ENCODE measurements around the gene CLDN10.

Gene CLDN10

DNA sequence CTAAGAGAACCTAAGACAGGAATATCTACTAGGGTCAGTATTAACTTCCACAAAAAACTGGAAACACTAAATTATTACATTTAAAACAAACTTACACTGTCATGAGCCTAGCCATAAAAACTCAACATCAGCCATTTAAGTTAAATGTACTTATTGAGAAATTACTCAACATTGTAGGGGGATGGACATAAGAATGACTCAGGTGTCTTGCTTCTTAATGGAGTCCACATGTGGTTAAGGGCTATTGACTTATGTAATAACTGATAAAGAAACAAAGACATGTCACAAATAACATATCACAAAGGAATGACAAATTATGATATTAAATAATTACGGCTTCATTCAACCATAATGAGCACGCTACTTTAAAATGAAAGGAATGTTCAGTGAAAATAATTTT lies 36.2 kb downstream of the CLDN10 start:
- H3K4me3 ChIP-seq (ENCODE audit: low read depth in 1 of 2, low read length in 2 of 2) = no peak overlapping the region
- no peak overlapping the region for H3K27ac ChIP-seq (ENCODE audit: low read depth, low read length)
- H3K36me3 ChIP-seq (ENCODE audit: control insufficient read depth in 1 of 2, insufficient read depth in 2 of 2, low read length in 2 of 2) = peaks cover 0 to 4% of the 10 kb centered on the region in 2 donors
- H3K27me3 ChIP-seq (ENCODE audit: control insufficient read depth in 1 of 2, insufficient read depth in 2 of 2, low read length in 2 of 2) = peaks cover 0 to 4% of the 10 kb centered on the region in 2 donors
- H3K4me1 ChIP-seq (ENCODE audit: control insufficient read depth in 1 of 2, insufficient read depth in 2 of 2, low read length in 2 of 2) = no peaks in the 10 kb centered on the region
- no peak overlapping the region for H3K9ac ChIP-seq (ENCODE audit: low read depth in 1 of 2, low read length in 2 of 2)
- no peaks in the 10 kb centered on the region for H3K9me3 ChIP-seq (ENCODE audit: control insufficient read depth in 1 of 2, low read length in 2 of 2)

DNA sequence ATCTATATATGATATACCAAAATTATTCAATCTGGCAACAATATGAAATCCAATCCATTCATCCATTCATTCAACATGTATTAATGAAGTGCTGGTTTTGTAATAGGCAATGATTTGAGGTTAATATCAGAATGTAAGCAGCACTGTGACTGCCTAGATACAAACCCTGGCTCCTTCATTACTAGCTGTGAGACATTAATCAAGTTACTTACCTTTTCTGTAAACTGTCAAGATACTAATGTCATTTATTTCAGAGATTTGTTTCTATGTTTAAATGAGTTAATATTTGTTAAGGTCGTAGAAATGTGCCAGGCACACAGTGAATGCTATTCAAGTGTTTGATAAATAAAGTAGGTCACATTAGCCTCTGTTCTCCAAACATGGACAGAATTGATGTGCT lies 40.9 kb downstream of the CLDN10 start:
- Histone ChIP-seq H3K27me3 (ENCODE audit: control insufficient read depth in 1 of 2, insufficient read depth in 2 of 2, low read length in 2 of 2) (no peaks in the 10 kb centered on the region), H3K9ac (ENCODE audit: low read depth in 1 of 2, low read length in 2 of 2) (no peak overlapping the region), H3K4me1 (ENCODE audit: control insufficient read depth in 1 of 2, insufficient read depth in 2 of 2, low read length in 2 of 2) (no peaks in the 10 kb centered on the region), H3K4me3 (ENCODE audit: low read depth in 1 of 2, low read length in 2 of 2) (no peak overlapping the region), H3K36me3 (ENCODE audit: control insufficient read depth in 1 of 2, insufficient read depth in 2 of 2, low read length in 2 of 2) (no peaks in the 10 kb centered on the region), H3K9me3 (ENCODE audit: control insufficient read depth in 1 of 2, low read length in 2 of 2) (no peaks in the 10 kb centered on the region), H3K27ac (ENCODE audit: low read depth, low read length) (no peak overlapping the region)

DNA sequence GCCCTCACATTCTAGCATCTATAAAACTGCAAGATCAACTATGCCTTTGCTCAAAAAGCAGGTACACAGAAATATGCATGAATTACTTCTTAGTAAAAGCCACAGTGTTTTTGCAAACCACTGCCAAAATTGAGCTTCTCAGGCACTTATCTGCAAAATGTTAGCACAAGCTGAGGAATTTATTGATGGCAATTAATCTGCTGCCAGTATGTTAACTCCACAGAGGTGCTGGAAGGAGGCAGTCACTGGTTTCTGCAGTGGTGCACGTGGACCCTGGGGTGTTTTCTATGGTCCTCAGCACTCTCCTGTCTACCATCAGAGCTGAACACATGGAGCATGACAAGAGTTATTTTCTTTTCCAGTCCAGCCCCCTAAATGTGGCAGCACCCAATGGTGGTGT lies 44.2 kb downstream of the CLDN10 start:
- H3K9me3 ChIP-seq (ENCODE audit: control insufficient read depth in 1 of 2, low read length in 2 of 2) = no peaks in the 10 kb centered on the region
- no peak overlapping the region for H3K9ac ChIP-seq (ENCODE audit: low read depth in 1 of 2, low read length in 2 of 2)
- H3K4me3 ChIP-seq (ENCODE audit: low read depth in 1 of 2, low read length in 2 of 2) = no peak overlapping the region
- no peaks in the 10 kb centered on the region for H3K4me1 ChIP-seq (ENCODE audit: control insufficient read depth in 1 of 2, insufficient read depth in 2 of 2, low read length in 2 of 2)
- no peaks in the 10 kb centered on the region for H3K36me3 ChIP-seq (ENCODE audit: control insufficient read depth in 1 of 2, insufficient read depth in 2 of 2, low read length in 2 of 2)
- no peaks in the 10 kb centered on the region for H3K27me3 ChIP-seq (ENCODE audit: control insufficient read depth in 1 of 2, insufficient read depth in 2 of 2, low read length in 2 of 2)
- no peak overlapping the region for H3K27ac ChIP-seq (ENCODE audit: low read depth, low read length)

DNA sequence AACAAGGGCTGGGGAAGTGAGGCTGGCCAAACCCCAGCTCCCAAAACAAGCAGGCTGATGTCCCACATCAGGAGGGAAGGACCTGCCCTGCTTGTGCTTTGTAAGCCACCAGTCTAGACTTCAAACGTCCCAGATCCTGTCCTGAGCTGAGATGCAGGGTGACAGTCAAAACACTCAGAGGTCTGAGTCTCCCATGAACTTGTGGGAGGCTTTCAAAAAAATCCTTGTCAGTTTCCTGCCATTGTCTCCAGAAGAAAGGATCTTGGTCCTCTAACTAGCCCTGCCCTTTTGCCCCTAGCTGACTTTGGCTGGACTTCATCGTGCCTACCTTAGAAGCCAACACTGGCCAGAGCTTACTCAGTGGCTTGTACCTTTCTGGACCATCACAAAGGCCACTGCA lies 48.7 kb downstream of the CLDN10 start:
- Histone ChIP-seq H3K36me3 (ENCODE audit: control insufficient read depth in 1 of 2, insufficient read depth in 2 of 2, low read length in 2 of 2) (no peaks in the 10 kb centered on the region), H3K9me3 (ENCODE audit: control insufficient read depth in 1 of 2, low read length in 2 of 2) (no peaks in the 10 kb centered on the region), H3K4me1 (ENCODE audit: control insufficient read depth in 1 of 2, insufficient read depth in 2 of 2, low read length in 2 of 2) (peaks cover 12 to 24% of the 10 kb centered on the region in 2 donors), H3K27me3 (ENCODE audit: control insufficient read depth in 1 of 2, insufficient read depth in 2 of 2, low read length in 2 of 2) (no peaks in the 10 kb centered on the region), H3K4me3 (ENCODE audit: low read depth in 1 of 2, low read length in 2 of 2) (no peak overlapping the region), H3K27ac (ENCODE audit: low read depth, low read length) (no peak overlapping the region), H3K9ac (ENCODE audit: low read depth in 1 of 2, low read length in 2 of 2) (no peak overlapping the region)

DNA sequence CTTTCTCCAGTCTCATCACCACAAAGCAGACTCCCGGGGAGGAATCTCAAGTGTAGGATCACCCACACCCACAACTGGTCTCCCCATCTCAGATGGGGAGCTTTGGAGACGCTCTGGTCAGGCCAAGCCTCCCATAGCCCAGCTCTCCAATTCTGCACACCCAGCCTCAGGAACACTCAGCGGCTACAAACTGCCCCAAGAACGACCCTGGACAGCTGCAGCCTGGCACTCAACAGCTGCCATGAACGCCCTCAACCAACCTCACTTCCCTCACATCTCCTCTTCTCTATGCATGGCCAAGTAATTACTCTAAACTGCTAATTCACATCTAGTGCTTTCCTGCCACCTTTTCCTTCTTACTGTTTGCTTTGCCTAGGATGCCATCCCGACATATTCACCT lies 49.4 kb downstream of the CLDN10 start:
- no peak overlapping the region for H3K27ac ChIP-seq (ENCODE audit: low read depth, low read length)
- peaks cover 12 to 29% of the 10 kb centered on the region in 2 donors for H3K4me1 ChIP-seq (ENCODE audit: control insufficient read depth in 1 of 2, insufficient read depth in 2 of 2, low read length in 2 of 2)
- H3K27me3 ChIP-seq (ENCODE audit: control insufficient read depth in 1 of 2, insufficient read depth in 2 of 2, low read length in 2 of 2) = no peaks in the 10 kb centered on the region
- no peak overlapping the region for H3K4me3 ChIP-seq (ENCODE audit: low read depth in 1 of 2, low read length in 2 of 2)
- no peak overlapping the region for H3K9ac ChIP-seq (ENCODE audit: low read depth in 1 of 2, low read length in 2 of 2)
- H3K9me3 ChIP-seq (ENCODE audit: control insufficient read depth in 1 of 2, low read length in 2 of 2) = no peaks in the 10 kb centered on the region
- H3K36me3 ChIP-seq (ENCODE audit: control insufficient read depth in 1 of 2, insufficient read depth in 2 of 2, low read length in 2 of 2) = no peaks in the 10 kb centered on the region

DNA sequence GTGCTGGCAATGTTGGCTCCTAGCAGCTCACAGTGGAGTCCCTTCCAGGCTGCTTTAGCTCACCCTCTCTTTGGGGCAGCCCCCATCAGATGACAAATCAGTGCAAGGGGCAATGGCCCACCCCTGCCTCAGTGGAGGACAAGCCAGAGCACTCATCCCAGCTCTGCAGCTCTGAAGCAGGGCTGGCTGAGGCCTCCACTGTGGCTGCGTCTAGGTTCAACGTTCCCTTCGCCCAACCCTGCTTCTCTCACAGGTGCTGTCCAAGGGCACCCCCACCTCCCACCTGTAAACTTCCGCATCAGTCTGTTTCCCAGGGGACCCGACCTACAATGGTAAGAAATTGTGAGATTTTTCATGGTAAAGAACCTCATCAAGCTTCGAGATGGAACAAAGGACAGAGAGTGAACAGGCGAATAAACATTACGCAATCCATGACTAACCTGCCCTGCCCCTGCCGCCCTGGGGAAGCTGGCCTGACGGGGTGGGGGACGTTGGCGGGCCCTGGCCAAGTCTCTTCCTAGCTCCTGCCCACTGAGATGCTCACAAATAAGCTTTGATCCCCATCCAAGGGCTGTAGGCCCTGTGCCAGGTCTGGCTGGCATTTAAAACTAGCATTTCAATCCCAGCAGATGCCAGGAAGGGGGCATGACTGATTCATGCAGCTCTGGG lies 51.5 kb downstream of the CLDN10 start:
- Histone ChIP-seq H3K9ac (ENCODE audit: low read depth in 1 of 2, low read length in 2 of 2) (no peak overlapping the region), H3K9me3 (ENCODE audit: control insufficient read depth in 1 of 2, low read length in 2 of 2) (no peaks in the 10 kb centered on the region), H3K27ac (ENCODE audit: low read depth, low read length) (peak overlapping the region; percentile 18), H3K27me3 (ENCODE audit: control insufficient read depth in 1 of 2, insufficient read depth in 2 of 2, low read length in 2 of 2) (no peaks in the 10 kb centered on the region), H3K4me1 (ENCODE audit: control insufficient read depth in 1 of 2, insufficient read depth in 2 of 2, low read length in 2 of 2) (peaks cover 18 to 29% of the 10 kb centered on the region in 2 donors), H3K4me3 (ENCODE audit: low read depth in 1 of 2, low read length in 2 of 2) (no peak overlapping the region), H3K36me3 (ENCODE audit: control insufficient read depth in 1 of 2, insufficient read depth in 2 of 2, low read length in 2 of 2) (no peaks in the 10 kb centered on the region)

DNA sequence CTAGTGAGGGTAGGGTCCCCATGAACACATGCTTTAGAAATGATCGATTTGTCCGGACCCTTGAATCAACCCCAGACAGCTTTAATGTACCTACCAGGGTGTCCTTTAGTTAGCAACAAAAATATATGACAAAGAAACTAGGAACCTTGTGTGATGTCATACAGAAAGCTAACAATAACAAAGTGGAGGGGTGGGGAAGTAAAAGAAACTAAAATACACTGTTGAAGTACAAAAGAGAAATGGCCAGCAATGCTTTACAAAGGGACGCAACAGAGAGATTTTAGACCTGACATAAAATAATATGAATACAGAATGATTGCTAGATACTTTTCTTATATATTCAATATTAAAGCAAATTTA lies 52.0 kb downstream of the CLDN10 start:
- Histone ChIP-seq H3K27ac (ENCODE audit: low read depth, low read length) (no peak overlapping the region), H3K9ac (ENCODE audit: low read depth in 1 of 2, low read length in 2 of 2) (no peak overlapping the region), H3K36me3 (ENCODE audit: control insufficient read depth in 1 of 2, insufficient read depth in 2 of 2, low read length in 2 of 2) (no peaks in the 10 kb centered on the region), H3K4me1 (ENCODE audit: control insufficient read depth in 1 of 2, insufficient read depth in 2 of 2, low read length in 2 of 2) (peaks cover 18 to 29% of the 10 kb centered on the region in 2 donors), H3K9me3 (ENCODE audit: control insufficient read depth in 1 of 2, low read length in 2 of 2) (no peaks in the 10 kb centered on the region), H3K4me3 (ENCODE audit: low read depth in 1 of 2, low read length in 2 of 2) (no peak overlapping the region), H3K27me3 (ENCODE audit: control insufficient read depth in 1 of 2, insufficient read depth in 2 of 2, low read length in 2 of 2) (no peaks in the 10 kb centered on the region)

DNA sequence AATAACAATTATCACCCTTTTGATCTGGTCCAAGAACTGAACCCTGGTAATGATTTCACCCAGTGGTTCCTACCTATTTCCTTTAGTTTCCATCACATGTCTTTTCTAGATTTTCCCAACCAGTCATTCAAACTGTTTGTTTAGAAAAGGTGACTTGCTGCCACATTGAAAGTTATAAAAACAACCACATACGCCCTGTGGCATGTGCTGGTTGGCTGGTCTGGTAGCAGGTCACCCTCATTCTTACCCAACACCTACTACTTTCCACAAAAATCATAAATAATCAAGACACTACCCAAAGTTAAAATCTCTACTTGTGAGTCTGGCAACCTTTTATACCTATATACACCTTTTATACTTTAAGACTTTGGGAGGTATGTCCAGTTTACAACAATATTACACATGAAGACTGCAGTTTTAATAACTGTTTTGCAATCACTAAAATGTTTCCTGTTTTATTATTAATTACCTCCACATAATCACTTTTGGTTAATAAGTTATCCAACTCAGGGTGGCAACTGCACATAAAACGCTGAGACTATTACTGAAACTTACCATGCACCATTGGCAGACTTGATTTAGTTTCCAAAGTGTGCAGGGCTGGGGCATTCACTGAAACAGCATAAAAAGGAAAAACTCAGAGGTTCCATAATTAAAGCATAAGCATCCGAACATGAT lies 53.1 kb downstream of the CLDN10 start:
- no peak overlapping the region for H3K4me3 ChIP-seq (ENCODE audit: low read depth in 1 of 2, low read length in 2 of 2)
- H3K27ac ChIP-seq (ENCODE audit: low read depth, low read length) = no peak overlapping the region
- H3K27me3 ChIP-seq (ENCODE audit: control insufficient read depth in 1 of 2, insufficient read depth in 2 of 2, low read length in 2 of 2) = no peaks in the 10 kb centered on the region
- no peaks in the 10 kb centered on the region for H3K36me3 ChIP-seq (ENCODE audit: control insufficient read depth in 1 of 2, insufficient read depth in 2 of 2, low read length in 2 of 2)
- no peak overlapping the region for H3K9ac ChIP-seq (ENCODE audit: low read depth in 1 of 2, low read length in 2 of 2)
- peaks cover 18 to 29% of the 10 kb centered on the region in 2 donors for H3K4me1 ChIP-seq (ENCODE audit: control insufficient read depth in 1 of 2, insufficient read depth in 2 of 2, low read length in 2 of 2)
- no peaks in the 10 kb centered on the region for H3K9me3 ChIP-seq (ENCODE audit: control insufficient read depth in 1 of 2, low read length in 2 of 2)

DNA sequence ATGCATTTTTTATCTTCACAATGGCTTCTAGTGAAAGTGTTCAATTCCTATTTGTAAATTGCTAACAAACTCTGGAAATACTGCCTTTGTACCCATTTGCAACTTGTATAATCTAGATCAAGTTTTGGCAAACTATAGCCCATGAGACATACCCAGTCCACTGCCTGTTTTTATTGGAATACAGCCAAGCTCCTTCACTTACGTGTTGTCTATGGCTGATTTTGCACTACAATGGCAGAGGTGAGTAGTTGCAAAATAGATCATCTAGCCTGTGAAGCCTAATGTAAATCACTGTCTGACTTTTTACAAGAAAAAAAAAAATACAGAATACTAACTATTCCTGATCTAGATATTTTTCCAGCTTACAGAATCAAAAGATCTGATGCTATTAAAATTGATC lies 54.8 kb downstream of the CLDN10 start:
- no peaks in the 10 kb centered on the region for H3K36me3 ChIP-seq (ENCODE audit: control insufficient read depth in 1 of 2, insufficient read depth in 2 of 2, low read length in 2 of 2)

DNA sequence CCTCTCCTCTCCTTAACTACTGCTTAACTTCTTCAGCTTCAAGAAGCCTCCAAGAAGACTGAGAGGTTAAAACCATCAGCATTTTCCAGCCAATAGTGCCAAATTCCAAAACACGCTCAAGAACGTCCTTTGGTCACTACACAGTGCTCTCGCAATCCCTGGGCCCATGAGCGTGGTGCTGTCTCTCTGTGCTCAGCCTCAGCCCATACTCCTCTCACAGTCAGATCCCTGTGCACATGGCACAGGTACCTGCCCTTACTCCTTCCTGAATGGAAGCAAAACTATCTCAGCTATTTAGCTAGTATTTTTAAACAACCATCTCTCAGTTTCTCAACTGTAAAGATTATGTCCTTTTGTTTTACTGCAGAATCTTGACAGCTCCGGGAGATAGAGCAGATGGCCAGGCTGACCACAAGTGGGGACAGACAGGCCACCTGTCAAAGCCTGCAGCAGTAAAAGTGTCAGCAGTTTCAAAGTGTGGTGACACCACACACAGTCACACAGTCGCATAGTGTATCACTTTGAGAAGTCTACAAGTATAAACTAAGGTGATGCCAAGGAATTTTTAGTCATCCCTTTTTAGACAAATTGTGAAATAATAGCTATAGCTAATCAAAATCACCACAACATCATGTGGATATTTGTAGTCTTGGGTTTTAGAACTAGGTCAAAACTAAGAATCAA lies 56.3 kb downstream of the CLDN10 start:
- no peaks in the 10 kb centered on the region for H3K36me3 ChIP-seq (ENCODE audit: control insufficient read depth in 1 of 2, insufficient read depth in 2 of 2, low read length in 2 of 2)
- no peak overlapping the region for H3K4me3 ChIP-seq (ENCODE audit: low read depth in 1 of 2, low read length in 2 of 2)
- H3K27me3 ChIP-seq (ENCODE audit: control insufficient read depth in 1 of 2, insufficient read depth in 2 of 2, low read length in 2 of 2) = no peaks in the 10 kb centered on the region
- no peaks in the 10 kb centered on the region for H3K9me3 ChIP-seq (ENCODE audit: control insufficient read depth in 1 of 2, low read length in 2 of 2)
- no peak overlapping the region for H3K9ac ChIP-seq (ENCODE audit: low read depth in 1 of 2, low read length in 2 of 2)
- H3K27ac ChIP-seq (ENCODE audit: low read depth, low read length) = no peak overlapping the region
- peaks cover 12 to 24% of the 10 kb centered on the region in 2 donors for H3K4me1 ChIP-seq (ENCODE audit: control insufficient read depth in 1 of 2, insufficient read depth in 2 of 2, low read length in 2 of 2)

More for the DNA sequence above, 54.8 kb downstream of the CLDN10 start:
- H3K4me3 ChIP-seq (ENCODE audit: low read depth in 1 of 2, low read length in 2 of 2) = no peak overlapping the region
- no peak overlapping the region for H3K9ac ChIP-seq (ENCODE audit: low read depth in 1 of 2, low read length in 2 of 2)
- peaks cover 18 to 29% of the 10 kb centered on the region in 2 donors for H3K4me1 ChIP-seq (ENCODE audit: control insufficient read depth in 1 of 2, insufficient read depth in 2 of 2, low read length in 2 of 2)
- no peaks in the 10 kb centered on the region for H3K9me3 ChIP-seq (ENCODE audit: control insufficient read depth in 1 of 2, low read length in 2 of 2)
- H3K27me3 ChIP-seq (ENCODE audit: control insufficient read depth in 1 of 2, insufficient read depth in 2 of 2, low read length in 2 of 2) = no peaks in the 10 kb centered on the region
- H3K27ac ChIP-seq (ENCODE audit: low read depth, low read length) = no peak overlapping the region
